IMR-90 (cell line): Measurements from ENCODE around the gene TRABD. TPM values are rescaled to one million over a fixed set of nuclear protein-coding genes. Genes with fewer than 3 reads are reported as not detected.

Experiments
- ATAC-seq: fragments of 200-7000 bp; cut with Tn5 transposase; 2 replicates; pipeline ENCODE4 v1.9.1; 2020; ENCODE audit warnings: low read depth, mild to moderate bottlenecking, moderate library complexity
- BruUV-seq: library from RNA; stranded (reverse); fragments of 400-500 nt; replicated peaks from 2 replicates; lab custom pipeline; 2021; lab: Mats Ljungman, UMichigan
- CTCF ChIA-PET: fragments of 300-600 bp; formaldehyde crosslinking; extraction: SDS; loops from one replicate; lab custom pipeline; 2021; ENCODE audit warnings: antibody characterized with exemption; lab: Yijun Ruan, JAX
- POLR2A ChIA-PET: fragments of 300-600 bp; sonication (Branson Sonifier 250); formaldehyde crosslinking; loops from one replicate; lab custom pipeline; 2022; ENCODE audit warnings: antibody characterized with exemption; ENCODE audit not compliant: unreplicated experiment; lab: Charles Lee
- DNase-seq: peaks from one replicate; pipeline ENCODE4 v3.0.0; 2013
- H2AFZ ChIP-seq: replicated peaks from 2 replicates; pipeline ENCODE3; 2013; ENCODE audit warnings: low read length, mild to moderate bottlenecking; ENCODE audit not compliant: poor library complexity
- H2AK5ac ChIP-seq: 2 replicates; pipeline ENCODE4 v1.6.1; 2013; ENCODE audit warnings: low read depth, low read length, inconsistent platforms
- H2AK9ac ChIP-seq: replicated peaks from 2 replicates; pipeline ENCODE3; 2013; ENCODE audit warnings: mild to moderate bottlenecking, low read depth, low read length, moderate library complexity; ENCODE audit not compliant: poor library complexity
- H2BK120ac ChIP-seq: 2 replicates; pipeline ENCODE4 v1.6.1; 2013; ENCODE audit warnings: low read depth, low read length, inconsistent platforms
- H2BK15ac ChIP-seq: 3 replicates; pipeline ENCODE4 v1.6.1; 2013; ENCODE audit warnings: low read depth, low read length, inconsistent platforms
- H2BK20ac ChIP-seq: 2 replicates; pipeline ENCODE4 v1.6.1; 2013; ENCODE audit warnings: low read depth, mild to moderate bottlenecking, inconsistent platforms, low read length, moderate library complexity
- H2BK5ac ChIP-seq: 2 replicates; pipeline ENCODE4 v1.6.1; 2013; ENCODE audit warnings: mild to moderate bottlenecking, low read depth, low read length, inconsistent platforms; ENCODE audit not compliant: poor library complexity, severe bottlenecking
- H3K14ac ChIP-seq: replicated peaks from 2 replicates; pipeline ENCODE4 v1.6.1; 2013; ENCODE audit warnings: low read depth, low read length, inconsistent platforms
- H3K18ac ChIP-seq: 2 replicates; pipeline ENCODE4 v1.6.1; 2013; ENCODE audit warnings: low read depth, low read length, control low read depth
- H3K23ac ChIP-seq: 2 replicates; pipeline ENCODE4 v1.6.1; 2013; ENCODE audit warnings: low read depth, low read length, inconsistent platforms
- H3K27ac ChIP-seq: 2 replicates; pipeline ENCODE4 v1.5.1; 2013; ENCODE audit warnings: mild to moderate bottlenecking, control low read depth, low read length; ENCODE audit not compliant: insufficient read depth
- H3K27me3 ChIP-seq: 2 replicates; pipeline ENCODE4 v1.6.1; 2013; ENCODE audit warnings: low read length; ENCODE audit not compliant: control insufficient read depth, insufficient read depth
- H3K36me3 ChIP-seq: 2 replicates; pipeline ENCODE4 v1.6.1; 2013; ENCODE audit warnings: low read length, mixed read lengths; ENCODE audit not compliant: control insufficient read depth, insufficient read depth
- H3K4ac ChIP-seq: 2 replicates; pipeline ENCODE4 v1.6.1; 2013; ENCODE audit warnings: low read depth, low read length, inconsistent platforms
- H3K4me1 ChIP-seq: 2 replicates; pipeline ENCODE4 v1.6.1; 2013; ENCODE audit warnings: low read length, mixed read lengths; ENCODE audit not compliant: control insufficient read depth, insufficient read depth
- H3K4me2 ChIP-seq: 2 replicates; pipeline ENCODE4 v1.6.1; 2013; ENCODE audit warnings: low read depth, mild to moderate bottlenecking, control low read depth, low read length, moderate library complexity
- H3K4me3 ChIP-seq: 2 replicates; pipeline ENCODE4 v1.5.1; 2013; ENCODE audit warnings: low read depth, mild to moderate bottlenecking, control low read depth, low read length, moderate library complexity; ENCODE audit not compliant: insufficient read depth
- H3K56ac ChIP-seq: 2 replicates; pipeline ENCODE4 v1.6.1; 2013; ENCODE audit warnings: low read length, inconsistent platforms; ENCODE audit not compliant: insufficient read depth; ENCODE audit errors: extremely low read depth
- H3K79me1 ChIP-seq, 2 experiments: 2 replicates each; pipeline ENCODE4 v1.6.1; 2013; ENCODE audit warnings: low read length in 2 of 2, inconsistent platforms in 1 of 2, low read depth in 1 of 2
- H3K9ac ChIP-seq: 2 replicates; pipeline ENCODE4 v1.6.1; 2013; ENCODE audit warnings: low read depth, low read length, control low read depth
- H3K9me1 ChIP-seq: 2 replicates; pipeline ENCODE4 v1.6.1; 2013; ENCODE audit warnings: low read length, inconsistent platforms; ENCODE audit not compliant: insufficient read depth
- H3K9me3 ChIP-seq: 2 replicates; pipeline ENCODE4 v1.6.1; 2013; ENCODE audit warnings: low read length; ENCODE audit not compliant: control insufficient read depth, insufficient read depth
- H4K20me1 ChIP-seq: 2 replicates; pipeline ENCODE4 v1.6.1; 2013; ENCODE audit warnings: low read length, inconsistent platforms; ENCODE audit not compliant: insufficient read depth
- H4K5ac ChIP-seq: 2 replicates; pipeline ENCODE4 v1.6.1; 2013; ENCODE audit warnings: mild to moderate bottlenecking, low read depth, low read length, control low read depth
- H4K8ac ChIP-seq, 2 experiments: 2 replicates each; pipeline ENCODE4 v1.6.1; 2013; ENCODE audit warnings: low read depth in 2 of 2, low read length in 2 of 2, control low read depth in 1 of 2, inconsistent platforms in 1 of 2
- H4K91ac ChIP-seq: 2 replicates; pipeline ENCODE4 v1.6.1; 2013; ENCODE audit warnings: low read depth, low read length, inconsistent platforms; ENCODE audit not compliant: insufficient read depth
- CEBPB ChIP-seq: IDR thresholded peaks from 2 replicates; pipeline ENCODE4 v1.6.1; 2012; ENCODE audit warnings: low read depth, low read length, improper control_type of control experiment
- MAZ ChIP-seq: IDR thresholded peaks from 2 replicates; pipeline ENCODE4 v1.6.1; 2012; ENCODE audit warnings: low read depth, mild to moderate bottlenecking, low read length, improper control_type of control experiment, moderate library complexity, borderline replicate concordance
- WGBS, 2 experiments: methylation state at CpG; one replicate each; pipeline versions ENCODE4 v1.1.5 to v1.1.7; 2013; ENCODE audit warnings: missing lambda C conversion rate in 2 of 2; ENCODE audit not compliant: insufficient read length in 1 of 2; ENCODE audit errors: extremely low coverage in 2 of 2; 5-methylcytosine and 5-hydroxymethylcytosine counted together
- dilution Hi-C: fragments of 300-500 bp; cut with HindIII; formaldehyde crosslinking; loops from one replicate; pipeline ENCODE4 v1.14.3; 2018; ENCODE audit warnings: low sequenced_read_pairs; ENCODE audit not compliant: unreplicated experiment
- in situ Hi-C: fragments of 300-500 bp; cut with MboI; formaldehyde crosslinking; loops from 3 replicates; pipeline ENCODE4 v1.14.3; 2019; ENCODE audit warnings: low sequenced_read_pairs, inconsistent platforms, mixed read lengths
- intact Hi-C: fragments of 100-400 bp; cut with micrococcal nuclease; formaldehyde crosslinking; loops from 2 replicates; pipeline ENCODE4 v1.10.0; 2022
- polyA plus RNA-seq, 3 experiments: library from polyadenylated mRNA; depleted of rRNA; stranded (reverse); fragments of >200 nt; gene quantifications; 2 replicates each; pipeline ENCODE4 v1.2.3, GENCODE V29; 2012; ENCODE audit warnings: low replicate concordance in 1 of 3
- total RNA-seq: library from RNA; depleted of rRNA; stranded (reverse); fragments of >200 nt; gene quantifications from 2 replicates; pipeline ENCODE4 v1.2.3, GENCODE V29; 2012

TRABD gene
- total and polyA plus RNA-seq, 2 of the 4 experiments (the other 2 are of a cell fraction), result 13.4 to 42.7 TPM

DNA sequence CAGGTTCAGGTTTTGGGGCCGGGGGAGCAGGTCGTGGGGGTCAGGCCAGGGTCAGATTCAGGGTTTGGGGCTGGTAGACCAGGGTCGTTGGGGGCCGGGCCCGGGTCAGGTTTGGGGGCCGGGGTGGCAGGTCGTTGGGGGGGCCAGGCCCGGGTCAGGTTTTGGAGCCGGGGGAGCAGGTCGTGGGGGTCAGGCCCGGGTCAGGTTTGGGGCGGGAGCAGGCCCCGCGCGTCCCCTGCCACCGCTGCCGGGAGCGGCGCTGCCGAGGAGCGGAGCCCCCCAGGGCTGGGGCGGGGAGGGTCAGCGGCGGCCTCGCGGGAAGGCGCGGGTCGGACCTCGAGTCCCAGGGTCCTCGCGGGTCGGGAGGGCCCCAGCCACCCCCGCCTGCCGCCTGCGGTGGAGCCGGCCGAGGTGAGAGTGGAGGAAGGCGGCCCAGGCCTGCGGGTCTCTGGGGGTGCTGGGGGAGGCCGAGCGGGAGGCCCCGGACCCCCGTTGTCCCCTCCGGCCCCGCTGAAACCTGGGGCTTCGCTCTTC, 535 bp downstream of the TRABD start:
- peak; percentile 7 for ATAC-seq
- in situ Hi-C loops, result no loop called here
- TF ChIP-seq MAZ (peak; percentile 34; the same call in 1 of the 2 replicates), CEBPB (no peak)

More for the DNA sequence above, 535 bp downstream of the TRABD start:
- peaks cover 21% of the 10 kb centered on the region for H4K20me1 ChIP-seq
- peak overlapping the region; percentile 90 for H2AK9ac ChIP-seq
- H3K79me1 ChIP-seq, result peaks cover 14 to 45% of the 10 kb centered on the region in 2 experiments
- peak overlapping the region; percentile 59 for H3K4me3 ChIP-seq
- H2AFZ ChIP-seq, result peak overlapping the region; percentile 75
- ChIA-PET POLR2A (no interaction called here), CTCF (no interaction called here)
- H4K8ac ChIP-seq, result peak overlapping the region; percentile 18 to 42; a peak in 3 of 4 replicates
- H3K4me2 ChIP-seq, result peak overlapping the region; percentile 89
- intact Hi-C loops (loop anchor here (1.0 kb wide), 1 partner anchor 39 kb away; no protein-coding TSS in a partner anchor), dilution Hi-C loops (no loop called here)
- no TSS peak for BruUV-seq
- no peaks in the 10 kb centered on the region for H3K27me3 ChIP-seq
- peak overlapping the region; percentile 37 for H3K9ac ChIP-seq
- H2BK20ac ChIP-seq, result no peak overlapping the region
- DNase-seq, result no peak
- peaks cover 25% of the 10 kb centered on the region for H3K4me1 ChIP-seq
- no peak overlapping the region for H3K56ac ChIP-seq
- H3K36me3 ChIP-seq, result peaks cover 4% of the 10 kb centered on the region; the same call in 1 of the 2 replicates
- H2BK5ac ChIP-seq, result no peak overlapping the region
- H4K5ac ChIP-seq, result no peak overlapping the region
- H3K27ac ChIP-seq, result peak overlapping the region; percentile 63
- H2AK5ac ChIP-seq, result peak overlapping the region; percentile 58
- H3K23ac ChIP-seq, result peak overlapping the region; percentile 95; the same call in 1 of the 2 replicates
- no peak overlapping the region for H2BK120ac ChIP-seq
- H3K4ac ChIP-seq, result peak overlapping the region; percentile 67
- no peak overlapping the region for H4K91ac ChIP-seq
- 4% methylated on average over 29 of the region's 47 CpGs; no CpG with 5 or more reads in 1 of the 2 experiments for WGBS, 2 experiments
- peaks cover 6% of the 10 kb centered on the region for H3K9me1 ChIP-seq
- no peak overlapping the region for H3K18ac ChIP-seq
- peak overlapping the region; percentile 91 for H3K14ac ChIP-seq
- no peaks in the 10 kb centered on the region for H3K9me3 ChIP-seq
- H2BK15ac ChIP-seq, result no peak overlapping the region
